AG09319 (cell line): ENCODE measurements around the gene ASB13.
A peak's percentile ranks its signal among the peaks of the same experiment; 100 is the strongest.

ENCODE experiments used
- DNase-seq: peaks from one replicate; pipeline ENCODE4 v3.0.0-alpha.2; 2010; ENCODE audit warnings: low read depth; ENCODE audit errors: extremely low read depth
- TF ChIP-seq, protein P1 (sequence below): IDR thresholded peaks from 2 replicates; pipeline ENCODE4 v1.5.1; 2011; ENCODE audit warnings: low read depth, mild to moderate bottlenecking, inconsistent platforms, low read length, moderate library complexity

Gene ASB13

DNA sequence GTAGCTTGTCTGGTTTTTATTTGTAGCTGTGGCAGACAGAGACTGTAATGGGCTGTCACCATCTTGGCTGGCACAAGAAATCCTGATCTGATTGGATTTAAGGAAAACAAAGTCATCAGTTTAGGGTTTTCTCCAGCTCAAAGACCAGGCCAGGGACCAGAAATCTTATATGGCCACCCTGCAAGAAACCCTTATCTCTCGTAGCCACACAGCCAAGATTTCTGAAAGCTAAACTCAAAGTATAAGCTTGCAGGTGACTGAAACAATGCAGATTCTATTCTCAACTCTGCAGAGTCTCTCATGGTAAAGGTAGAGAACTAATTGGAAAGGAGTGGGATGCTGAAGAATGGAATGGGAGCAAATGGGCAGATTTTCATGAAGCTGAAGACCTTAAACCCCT, 3.2 kb upstream of the ASB13 start:
- no peak for DNase-seq
- TF ChIP-seq, protein P1, sequence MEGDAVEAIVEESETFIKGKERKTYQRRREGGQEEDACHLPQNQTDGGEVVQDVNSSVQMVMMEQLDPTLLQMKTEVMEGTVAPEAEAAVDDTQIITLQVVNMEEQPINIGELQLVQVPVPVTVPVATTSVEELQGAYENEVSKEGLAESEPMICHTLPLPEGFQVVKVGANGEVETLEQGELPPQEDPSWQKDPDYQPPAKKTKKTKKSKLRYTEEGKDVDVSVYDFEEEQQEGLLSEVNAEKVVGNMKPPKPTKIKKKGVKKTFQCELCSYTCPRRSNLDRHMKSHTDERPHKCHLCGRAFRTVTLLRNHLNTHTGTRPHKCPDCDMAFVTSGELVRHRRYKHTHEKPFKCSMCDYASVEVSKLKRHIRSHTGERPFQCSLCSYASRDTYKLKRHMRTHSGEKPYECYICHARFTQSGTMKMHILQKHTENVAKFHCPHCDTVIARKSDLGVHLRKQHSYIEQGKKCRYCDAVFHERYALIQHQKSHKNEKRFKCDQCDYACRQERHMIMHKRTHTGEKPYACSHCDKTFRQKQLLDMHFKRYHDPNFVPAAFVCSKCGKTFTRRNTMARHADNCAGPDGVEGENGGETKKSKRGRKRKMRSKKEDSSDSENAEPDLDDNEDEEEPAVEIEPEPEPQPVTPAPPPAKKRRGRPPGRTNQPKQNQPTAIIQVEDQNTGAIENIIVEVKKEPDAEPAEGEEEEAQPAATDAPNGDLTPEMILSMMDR = no peak

DNA sequence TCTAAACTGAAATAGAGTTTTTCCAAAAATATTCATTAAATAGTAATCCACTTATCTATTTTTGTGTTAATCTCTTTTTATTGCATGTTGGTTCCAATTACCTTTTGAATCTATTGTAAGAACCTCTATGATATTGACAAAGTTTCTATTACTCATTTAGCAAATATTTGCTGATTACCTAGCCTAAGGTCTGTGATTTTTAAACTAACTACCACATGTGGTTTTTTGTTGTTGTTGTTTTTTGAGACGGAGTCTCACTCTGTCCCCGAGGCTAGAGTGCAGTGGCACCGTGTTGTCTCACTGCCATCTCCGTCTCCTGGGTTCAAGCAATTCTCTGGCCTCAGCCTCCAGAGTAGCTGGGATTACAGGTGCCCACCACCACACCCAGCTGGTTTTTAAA, 2.0 kb upstream of the ASB13 start:
- DNase-seq = no peak
- TF ChIP-seq, protein P1 = no peak

DNA sequence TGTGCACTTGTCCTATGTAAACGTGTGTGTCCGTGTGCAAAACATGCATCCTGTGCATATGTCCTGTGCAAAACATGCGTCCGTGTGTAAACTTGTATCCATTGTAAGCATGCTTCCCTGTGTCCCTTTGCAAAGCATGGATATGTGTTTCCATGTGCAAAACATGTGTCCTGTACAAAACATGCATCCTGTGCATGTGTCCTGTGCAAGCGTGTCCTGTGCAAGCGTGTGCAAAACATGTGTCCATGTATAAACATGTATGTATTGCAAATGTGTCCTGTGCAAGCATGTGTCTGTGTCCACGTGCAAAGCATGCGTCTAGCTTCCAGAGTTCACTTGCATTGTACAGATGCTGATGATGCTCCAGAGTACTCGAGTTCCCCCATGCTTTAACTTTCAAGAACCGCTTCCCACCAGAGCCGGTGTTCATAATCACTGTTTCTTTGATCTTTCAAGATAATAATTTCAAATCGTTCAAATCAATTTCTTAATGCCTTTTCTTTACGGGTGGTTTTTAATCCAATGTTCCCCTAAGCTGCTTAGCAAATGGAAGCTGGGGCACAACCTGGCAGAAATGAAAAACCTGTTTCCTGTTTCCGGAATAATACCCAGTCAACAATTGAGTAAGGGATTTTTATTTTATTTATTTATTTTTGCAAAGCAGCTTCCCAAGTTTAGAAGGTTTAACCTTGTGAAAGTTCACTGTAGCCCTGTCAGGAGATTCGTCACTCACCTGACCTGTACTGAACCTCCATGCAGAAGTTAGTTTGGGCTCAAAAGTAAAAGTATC, 641 bp upstream of the ASB13 start:
- no peak for DNase-seq

DNA sequence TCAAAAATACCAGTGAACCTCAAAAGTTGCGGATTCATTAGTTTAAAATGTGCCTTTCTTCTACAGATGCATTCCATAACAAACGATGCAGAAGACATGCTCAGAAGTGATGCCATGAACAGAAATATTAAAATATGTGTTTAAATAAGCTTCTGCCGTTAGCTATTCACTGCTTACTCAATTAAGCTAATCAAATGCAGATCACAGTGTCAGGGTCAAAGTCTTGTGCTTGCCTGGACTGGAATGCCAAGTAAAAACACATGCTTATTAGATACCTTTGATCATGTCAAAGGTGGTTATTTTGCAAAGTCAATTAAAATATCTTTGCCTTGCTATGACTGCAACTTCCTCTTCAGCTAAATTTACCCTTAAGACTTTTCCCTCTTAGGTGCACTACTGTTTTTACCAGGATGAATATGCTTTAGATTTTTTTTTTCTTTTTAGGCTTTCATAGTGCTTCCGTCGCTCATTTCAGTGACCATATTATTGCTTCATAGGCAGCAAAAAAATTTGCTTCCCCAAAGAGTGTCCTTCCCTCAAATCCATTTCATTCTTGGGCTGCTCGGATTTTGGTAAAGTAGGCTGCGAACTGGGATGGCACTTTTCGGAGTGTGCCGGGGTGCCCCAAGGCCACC, 905 bp downstream of the ASB13 start:
- peak; percentile 88 for DNase-seq
- TF ChIP-seq, protein P1 = no peak

More for the DNA sequence above, 641 bp upstream of the ASB13 start:
- TF ChIP-seq, protein P1 = no peak

DNA sequence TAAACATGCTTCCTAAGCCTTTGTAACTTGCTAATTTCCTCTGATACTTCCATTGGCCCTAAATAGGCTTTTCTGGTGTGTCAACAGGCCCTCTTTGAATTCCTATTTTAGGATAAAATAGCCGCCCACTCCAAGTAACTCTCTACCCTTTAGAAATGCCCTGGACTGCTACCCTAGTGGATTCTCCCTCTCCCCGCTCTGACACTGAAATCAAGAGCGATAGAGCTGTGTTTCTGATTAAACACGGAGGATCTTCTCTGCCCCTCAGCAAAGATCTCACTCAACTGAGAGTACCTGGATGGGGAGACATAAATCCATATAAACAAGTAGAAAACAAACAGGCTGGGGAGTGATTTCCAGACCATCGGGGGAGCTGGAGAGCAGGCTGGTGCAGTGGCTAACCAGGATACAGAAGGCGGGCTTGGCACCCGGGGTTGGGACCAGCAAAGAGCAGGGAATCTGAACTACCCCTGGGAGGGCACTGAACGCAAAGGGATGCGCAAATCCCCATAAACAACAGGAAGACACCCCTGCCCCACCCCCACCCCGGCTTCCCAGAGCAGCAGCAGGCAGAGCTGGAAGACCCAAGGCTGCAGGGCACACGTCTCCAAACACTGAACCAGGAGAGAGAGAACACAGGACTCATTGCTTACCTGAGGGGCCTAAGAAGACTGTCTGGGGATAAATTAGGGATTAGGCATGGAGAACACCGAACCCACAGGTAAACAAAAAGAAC, 2.5 kb downstream of the ASB13 start:
- DNase-seq = no peak
- TF ChIP-seq, protein P1 = no peak

DNA sequence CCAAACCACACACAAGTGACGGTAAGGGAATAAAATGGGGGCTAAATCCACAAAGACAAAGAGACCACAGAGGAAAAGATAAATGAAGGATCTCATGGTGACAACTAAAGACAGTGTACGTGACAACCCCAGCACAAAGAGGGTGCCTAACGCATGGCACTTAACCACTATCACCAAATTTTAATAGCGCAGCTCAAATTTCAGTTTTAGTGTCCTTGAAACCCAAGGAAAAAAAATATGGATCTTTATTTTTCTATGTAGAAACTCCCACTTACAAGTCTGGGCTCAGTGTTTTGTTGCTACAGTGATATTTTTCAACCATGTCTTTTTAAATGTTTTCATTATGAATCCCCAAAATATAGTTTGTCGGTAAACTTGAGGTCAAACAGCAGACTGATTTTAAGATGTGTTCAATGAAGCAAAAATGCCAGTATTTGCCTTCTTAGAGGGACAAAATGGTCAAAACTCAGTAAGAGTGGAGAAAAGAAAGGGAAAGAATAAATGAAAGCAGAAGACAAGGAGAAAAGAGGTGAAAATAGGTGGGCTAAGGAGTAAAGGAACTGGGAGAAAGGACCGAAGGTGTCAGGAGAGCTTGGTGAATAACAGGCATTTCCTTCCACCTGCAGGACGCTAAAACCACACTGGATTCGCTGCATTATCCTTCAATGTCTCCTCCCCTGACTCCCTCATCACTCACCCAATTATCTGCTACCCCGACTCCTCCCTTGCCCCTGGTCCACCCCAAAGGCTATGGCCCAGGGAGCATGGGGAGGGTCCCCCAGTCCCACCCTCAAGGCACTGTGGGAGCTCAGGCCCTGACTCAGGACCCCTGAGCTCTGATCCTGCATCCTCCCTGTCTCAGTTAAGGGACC, 3.5 kb downstream of the ASB13 start:
- TF ChIP-seq, protein P1 = no peak
- no peak for DNase-seq
